Hematopoietic multipotent progenitor cell (in vitro differentiated cells): ENCODE data around the gene ZC3H12C. TPM values are rescaled to one million over a fixed set of nuclear protein-coding genes. Genes with fewer than 3 reads are reported as not detected.

Source experiments
- DNase-seq, 3 donors: peaks; one replicate each; pipeline ENCODE4 v3.0.0-alpha.2; 2011 to 2015; ENCODE audit warnings: low read depth in 2 of 3, low spot score in 2 of 3
- total RNA-seq: library from RNA; depleted of rRNA; stranded (reverse); fragments of >200 nt; gene quantifications from one replicate; pipeline ENCODE4 v1.2.3, GENCODE V29; 2012

The ZC3H12C gene
- total RNA-seq, 1 donor = 11.8 TPM

- peak in 2 of 3 donors; percentile 41 to 85 for DNase-seq
Observed at GRCh38 chr11:110076371-110076965, 16.7 kb upstream of the ZC3H12C start.

- no peak for DNase-seq
Observed at GRCh38 chr11:110077346-110077745, 15.8 kb upstream of the ZC3H12C start.

DNA sequence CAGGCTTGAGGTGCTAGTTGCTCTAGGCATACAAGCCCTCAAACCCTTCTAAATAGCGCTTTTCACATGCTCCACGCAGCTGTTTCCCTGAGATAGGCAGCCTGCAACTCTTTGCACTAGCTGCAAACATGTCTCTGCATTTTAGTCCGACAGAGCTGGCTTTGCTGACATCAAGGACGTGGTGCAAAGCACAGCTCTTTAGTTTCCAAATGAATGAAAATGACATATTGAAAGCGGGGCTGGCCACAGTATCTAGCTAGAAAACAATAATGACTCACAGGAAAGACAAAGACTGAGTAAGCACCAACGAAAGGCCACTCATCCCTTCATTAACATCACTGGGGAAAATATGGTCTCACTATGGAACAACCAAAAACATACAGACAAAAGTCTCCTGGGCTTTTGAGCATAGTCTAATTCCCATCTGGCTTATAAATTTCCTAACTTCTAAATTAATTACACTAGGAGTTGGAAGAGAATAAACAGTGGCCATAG is 15.3 kb upstream of the ZC3H12C start:
- no peak for DNase-seq

- no peak for DNase-seq
Observed at GRCh38 chr11:110078923-110079544, 14.2 kb upstream of the ZC3H12C start.

- DNase-seq = no peak
Observed at GRCh38 chr11:110079726-110080125, 13.5 kb upstream of the ZC3H12C start.

DNA sequence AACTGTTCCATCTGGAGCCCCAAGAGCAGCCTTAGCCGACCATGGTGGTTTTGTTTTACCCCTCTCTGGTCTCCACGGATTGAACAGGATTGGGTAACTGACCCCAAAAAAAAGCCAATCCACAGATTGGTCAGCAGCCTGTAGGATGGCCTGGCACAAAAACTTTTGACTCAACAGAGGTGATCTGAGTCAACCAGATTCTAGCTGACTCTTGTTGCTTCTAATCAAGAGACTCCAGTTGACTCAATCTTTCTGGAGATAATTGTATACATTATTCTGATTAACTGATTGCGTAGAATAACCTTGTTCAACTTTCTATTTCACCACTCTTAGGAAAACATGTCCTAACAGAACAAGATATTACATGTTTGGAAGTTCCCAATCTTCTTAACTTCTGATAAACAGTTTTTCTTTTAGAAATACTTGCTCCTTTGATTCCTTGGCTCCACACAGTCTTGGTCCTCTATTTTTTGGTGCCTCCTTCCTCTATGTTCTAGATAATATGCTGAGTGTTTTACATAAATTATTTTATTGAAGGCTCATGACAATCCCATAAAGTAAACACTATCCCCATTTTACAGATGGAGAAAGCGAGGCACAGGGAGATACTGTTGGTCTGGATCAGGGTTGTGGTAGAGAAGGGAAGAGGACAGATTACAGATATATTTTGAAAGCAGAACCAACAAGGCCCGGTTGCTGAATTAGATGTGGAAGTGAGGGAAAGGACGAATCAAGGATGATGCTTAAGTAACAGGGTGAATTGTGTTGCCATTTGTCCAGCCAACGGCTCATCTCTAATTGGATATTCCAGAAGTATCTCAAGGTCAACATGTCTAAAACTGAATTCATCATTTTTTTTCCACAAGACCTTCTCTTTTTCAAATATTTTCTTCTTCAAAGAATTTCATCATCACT is 11.5 kb upstream of the ZC3H12C start:
- DNase-seq = no peak

DNA sequence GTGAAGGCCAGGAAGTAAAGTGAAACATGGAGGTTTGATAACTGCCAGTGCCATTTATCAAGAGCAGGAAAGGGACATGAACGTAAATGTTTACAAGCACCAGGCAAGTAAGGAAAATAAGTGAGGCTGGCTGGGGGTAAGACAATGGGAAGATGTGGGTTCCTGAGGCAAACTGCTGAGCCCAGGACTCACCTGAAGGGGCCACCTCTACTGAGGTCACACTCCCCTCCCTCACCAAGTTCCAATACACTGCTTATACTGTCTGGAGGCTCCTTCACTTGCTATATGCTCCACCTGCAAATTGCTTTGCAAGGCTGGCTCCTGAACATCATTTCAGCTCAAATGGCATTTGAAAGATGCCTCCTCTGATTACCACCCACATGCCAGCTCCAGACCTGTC is 10.3 kb upstream of the ZC3H12C start:
- no peak for DNase-seq

- DNase-seq = no peak
Observed at GRCh38 chr11:110085255-110085838, 7.8 kb upstream of the ZC3H12C start.

- peak in 2 of 3 donors; percentile 48 to 57 for DNase-seq
Observed at GRCh38 chr11:110086892-110087309, 6.3 kb upstream of the ZC3H12C start.

DNA sequence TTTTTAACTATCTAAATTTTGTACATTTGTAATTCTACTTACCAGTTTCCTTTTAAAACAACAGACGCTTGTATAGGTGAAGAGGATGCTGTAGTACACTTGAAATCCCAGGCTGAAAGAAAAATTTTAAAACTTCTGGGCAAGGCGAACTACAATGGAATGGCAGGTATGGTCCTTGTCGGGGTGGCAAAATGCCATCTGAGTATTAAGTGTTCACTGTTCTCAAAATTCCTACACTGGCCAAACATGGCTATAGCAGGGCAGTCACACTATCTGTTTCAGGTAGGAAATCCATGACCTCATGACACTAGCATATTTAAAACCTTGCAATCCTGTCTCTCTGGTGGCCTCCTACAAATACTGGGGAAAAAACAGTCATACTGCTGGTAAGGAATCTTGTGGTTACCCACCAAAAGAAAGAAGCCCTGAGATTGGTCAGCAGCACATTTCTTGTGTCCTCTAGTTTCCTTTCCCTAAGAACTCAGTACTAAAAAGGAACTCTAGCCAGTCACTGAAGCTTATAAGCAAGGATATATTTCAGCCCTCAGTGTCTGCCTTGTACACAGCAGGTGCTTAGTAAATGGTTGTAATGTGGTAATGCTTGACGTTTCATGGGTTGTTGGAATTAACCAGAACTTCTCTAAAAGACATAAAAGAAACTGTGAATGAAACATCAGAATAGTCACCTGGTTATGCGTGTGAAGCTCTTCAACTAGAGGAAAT is 5.2 kb upstream of the ZC3H12C start:
- no peak for DNase-seq

DNA sequence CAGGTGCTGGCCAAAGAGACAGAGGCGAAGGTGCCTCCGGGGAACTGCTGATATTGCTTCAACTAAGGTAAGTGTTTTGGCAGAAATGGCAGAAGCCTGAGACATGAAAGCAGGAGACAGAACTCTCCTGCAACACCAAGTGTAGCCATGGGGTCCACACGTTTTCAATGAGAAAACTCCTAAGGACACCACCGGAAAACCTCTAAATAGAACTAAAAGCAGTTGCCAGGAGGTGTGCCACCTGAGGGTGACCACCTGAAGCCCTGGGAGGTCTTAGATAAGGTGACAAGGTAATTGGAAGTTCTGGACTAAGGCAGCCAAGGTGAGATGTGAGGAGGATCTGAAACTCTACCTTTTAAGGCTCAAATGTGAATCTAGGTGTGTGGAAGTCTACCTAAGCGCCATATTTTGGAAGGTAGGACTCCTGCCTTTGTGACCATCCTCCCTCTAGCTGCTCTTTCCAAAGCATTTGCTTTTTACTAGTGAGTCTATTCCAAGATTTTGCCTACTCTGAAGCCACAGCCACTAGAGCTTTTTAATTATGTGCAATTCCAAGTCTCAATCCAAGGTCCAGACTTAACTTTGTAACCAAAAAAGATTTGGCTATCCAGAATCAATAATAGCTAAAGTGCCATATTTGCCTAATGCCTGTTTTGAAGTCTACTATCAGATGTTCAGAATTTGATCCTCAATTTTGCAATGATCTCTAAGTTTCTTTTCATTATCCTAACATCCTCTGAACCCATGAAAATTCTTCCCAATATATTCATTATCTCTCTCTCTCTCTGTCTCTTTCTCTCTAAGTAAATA is 4.5 kb upstream of the ZC3H12C start:
- no peak for DNase-seq

DNA sequence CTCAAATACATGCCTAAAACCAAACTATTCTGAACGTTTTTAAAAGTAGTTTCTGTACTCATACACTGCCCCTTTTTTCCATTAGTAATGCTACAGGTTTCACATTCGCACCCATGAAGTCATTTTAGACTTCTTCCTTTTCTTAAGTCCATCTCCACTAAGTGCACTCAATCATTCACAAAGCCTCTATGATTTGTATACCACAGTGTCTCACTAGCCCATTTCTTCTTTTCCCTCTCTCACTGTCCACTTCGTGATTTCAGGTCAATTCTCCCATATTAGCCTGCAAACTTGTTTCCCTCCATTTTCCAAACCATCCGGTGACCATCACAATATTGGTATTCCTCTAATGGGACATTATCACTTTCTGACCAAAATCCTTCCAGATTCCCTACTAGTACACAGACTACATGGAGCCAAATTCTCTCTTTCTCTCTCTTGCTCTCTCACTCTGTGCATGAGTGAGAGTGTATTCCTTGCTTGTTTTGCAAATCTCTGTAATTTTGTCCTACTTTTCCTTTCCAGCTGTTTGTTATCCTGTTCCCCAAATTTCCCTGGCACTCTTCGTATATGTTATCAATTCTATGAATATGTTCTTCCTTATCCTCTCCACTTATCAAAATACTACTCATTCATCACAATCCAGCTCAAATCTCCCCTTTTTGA is 3.4 kb upstream of the ZC3H12C start:
- DNase-seq = no peak

GRCh38 chr11:110090466-110091026 is 2.6 kb upstream of the ZC3H12C start:
- DNase-seq = no peak

GRCh38 chr11:110092111-110092514 is 1.1 kb upstream of the ZC3H12C start:
- DNase-seq = no peak

GRCh38 chr11:110093407-110094297 is 460 bp downstream of the ZC3H12C start:
- peak in 1 of 3 donors; percentile 58 for DNase-seq

GRCh38 chr11:110094298-110095285 is 1.4 kb downstream of the ZC3H12C start:
- DNase-seq = no peak
